CD4-positive, alpha-beta T cell (primary cell): ENCODE data around the gene NFKBIZ. TPM values are rescaled to one million over a fixed set of nuclear protein-coding genes. Genes with fewer than 3 reads are reported as not detected.

Source experiments
- ATAC-seq: fragments of 200-7000 bp; cut with Tn5 transposase; one replicate; pipeline ENCODE4 v1.10.0; 2022; ENCODE audit warnings: mild to moderate bottlenecking; ENCODE audit not compliant: poor library complexity
- CTCF ChIA-PET: fragments of 350-600 bp; sonication (Branson Sonifier 250); formaldehyde crosslinking; loops from one replicate; lab custom pipeline; 2021; ENCODE audit warnings: antibody characterized with exemption, inconsistent platforms; lab: Charles Lee
- POLR2A ChIA-PET: fragments of 350-600 bp; sonication (Branson Sonifier 250); formaldehyde crosslinking; loops from one replicate; lab custom pipeline; 2021; ENCODE audit warnings: antibody characterized with exemption, inconsistent platforms; lab: Charles Lee
- DNase-seq, 14 experiments: peaks; one replicate each; pipeline ENCODE4 v3.0.0-alpha.2; 2013 to 2020; ENCODE audit warnings: mixed read lengths in 2 of 14
- H3K27ac ChIP-seq, 2 donors: one replicate each; pipeline versions ENCODE4 v1.5.1 to v1.7.0; 2013; ENCODE audit warnings: low read length in 2 of 2, low read depth in 1 of 2, mild to moderate bottlenecking in 1 of 2
- H3K27me3 ChIP-seq, 2 experiments: 1 replicate in 1 of 2; 2 replicates in 1 of 2; pipeline versions ENCODE4 v1.6.1 to v1.7.0; 2013; ENCODE audit warnings: low read length in 2 of 2, control low read depth in 1 of 2, mild to moderate bottlenecking in 1 of 2, moderate library complexity in 1 of 2; ENCODE audit not compliant: insufficient read depth in 2 of 2, control insufficient read depth in 1 of 2
- H3K36me3 ChIP-seq: one replicate; pipeline ENCODE4 v1.6.1; 2013; ENCODE audit warnings: low read length, control low read depth; ENCODE audit not compliant: insufficient read depth
- H3K4me1 ChIP-seq: one replicate; pipeline ENCODE4 v1.6.1; 2013; ENCODE audit warnings: low read length, control low read depth; ENCODE audit not compliant: insufficient read depth
- H3K4me3 ChIP-seq: one replicate; pipeline ENCODE4 v1.5.1; 2013; ENCODE audit warnings: mild to moderate bottlenecking, low read length, moderate library complexity
- H3K9me3 ChIP-seq, 2 experiments: 1 replicate in 1 of 2; 2 replicates in 1 of 2; pipeline versions ENCODE4 v1.6.1 to v1.7.0; 2013; ENCODE audit warnings: low read length in 2 of 2, mild to moderate bottlenecking in 2 of 2, control low read depth in 1 of 2, moderate library complexity in 1 of 2; ENCODE audit not compliant: control insufficient read depth in 1 of 2, insufficient read depth in 1 of 2
- H3K27ac Mint-ChIP-seq: one replicate; pipeline ENCODE4 v1.8.0; 2020; ENCODE audit warnings: mixed read lengths
- H3K27me3 Mint-ChIP-seq: one replicate; pipeline ENCODE4 v1.8.0; 2021; ENCODE audit warnings: mixed read lengths
- H3K36me3 Mint-ChIP-seq: one replicate; pipeline ENCODE4 v1.8.0; 2021; ENCODE audit warnings: low read depth, mixed read lengths
- H3K4me1 Mint-ChIP-seq: one replicate; pipeline ENCODE4 v1.8.0; 2021; ENCODE audit warnings: low read depth, mixed read lengths
- H3K4me3 Mint-ChIP-seq: one replicate; pipeline ENCODE4 v1.8.0; 2020; ENCODE audit warnings: mild to moderate bottlenecking, mixed read lengths
- H3K9me3 Mint-ChIP-seq: one replicate; pipeline ENCODE4 v1.8.0; 2020; ENCODE audit warnings: mixed read lengths
- CTCF ChIP-seq: fragments of 200-600 bp; IDR thresholded peaks from one replicate; pipeline ENCODE4 v1.8.0; 2022; ENCODE audit warnings: antibody characterized with exemption, mild to moderate bottlenecking
- intact Hi-C, 2 experiments: fragments of 100-400 bp; cut with DNase I in 1 of 2; cut with micrococcal nuclease in 1 of 2; formaldehyde crosslinking; loops; one replicate each; pipeline versions ENCODE4 v1.15.1 to v1.9.0; 2023 to 2025; cut with DNase I, micrococcal nuclease
- total RNA-seq, 174 experiments: library from RNA in 2 of 174; stranded (reverse) in 2 of 174; gene quantifications; one replicate each; pipeline ENCODE4 v1.2.3 and lab custom pipeline; 2021 to 2026

The NFKBIZ gene
- total RNA-seq, 2 experiments from 2014 or later = 438 to 451 TPM

GRCh38 chr3:101897013-101897412 is 47.7 kb downstream of the NFKBIZ start:
- Histone ChIP-seq H3K36me3 (no peaks in the 10 kb centered on the region), H3K27ac (no peak overlapping the region), H3K4me3 (no peak overlapping the region), H3K9me3 (peaks cover 0 to 3% of the 10 kb centered on the region in 2 experiments), H3K4me1 (no peaks in the 10 kb centered on the region), H3K27me3 (no peaks in the 10 kb centered on the region)
- intact Hi-C loops = no loop called here
- Mint-ChIP-seq H3K27ac (no peak overlapping the region), H3K36me3 (no peaks in the 10 kb centered on the region), H3K27me3 (no peaks in the 10 kb centered on the region), H3K4me1 (peaks cover 5% of the 10 kb centered on the region), H3K4me3 (no peak overlapping the region), H3K9me3 (peaks cover 8% of the 10 kb centered on the region)
- DNase-seq (no peak), ATAC-seq (no peak)
- POLR2A ChIA-PET = no interaction called here
- TF ChIP-seq CTCF = no peak
- CTCF ChIA-PET = no interaction called here

GRCh38 chr3:101898039-101898438 is 48.7 kb downstream of the NFKBIZ start:
- intact Hi-C loops = no loop called here
- Histone ChIP-seq H3K36me3 (no peaks in the 10 kb centered on the region), H3K27ac (no peak overlapping the region), H3K9me3 (peaks cover 0 to 3% of the 10 kb centered on the region in 2 experiments), H3K27me3 (no peaks in the 10 kb centered on the region), H3K4me1 (no peaks in the 10 kb centered on the region), H3K4me3 (no peak overlapping the region)
- no peak overlapping the region for H3K27ac Mint-ChIP-seq
- DNase-seq (no peak), ATAC-seq (no peak)
- H3K4me1 Mint-ChIP-seq = peaks cover 5% of the 10 kb centered on the region
- POLR2A ChIA-PET = no interaction called here
- no peak for TF ChIP-seq CTCF
- CTCF ChIA-PET = no interaction called here
- H3K9me3 Mint-ChIP-seq = peaks cover 8% of the 10 kb centered on the region
- no peaks in the 10 kb centered on the region for H3K36me3 Mint-ChIP-seq
- no peak overlapping the region for H3K4me3 Mint-ChIP-seq
- no peaks in the 10 kb centered on the region for H3K27me3 Mint-ChIP-seq

GRCh38 chr3:101898752-101899169 is 49.4 kb downstream of the NFKBIZ start:
- intact Hi-C loops = no loop called here
- Histone ChIP-seq H3K9me3 (peaks cover 0 to 3% of the 10 kb centered on the region in 2 experiments), H3K27ac (no peak overlapping the region), H3K36me3 (no peaks in the 10 kb centered on the region), H3K27me3 (no peaks in the 10 kb centered on the region), H3K4me3 (no peak overlapping the region), H3K4me1 (no peaks in the 10 kb centered on the region)
- ChIA-PET CTCF (no interaction called here), POLR2A (no interaction called here)
- no peak for TF ChIP-seq CTCF
- Mint-ChIP-seq H3K27me3 (no peaks in the 10 kb centered on the region), H3K4me3 (no peak overlapping the region), H3K27ac (no peak overlapping the region), H3K4me1 (peaks cover 5% of the 10 kb centered on the region), H3K36me3 (no peaks in the 10 kb centered on the region), H3K9me3 (peaks cover 7% of the 10 kb centered on the region)
- ATAC-seq = no peak
- DNase-seq = peak in 3 of 14 experiments; percentile 27 to 58 (median 40)
